GM12874 (cell line): ENCODE data around the gene HLA-DRB1.

Experiments
- CTCF ChIP-seq: IDR thresholded peaks from 2 replicates; pipeline ENCODE4 v1.5.1; 2011; ENCODE audit warnings: low read depth, mild to moderate bottlenecking, control low read depth, low read length, moderate library complexity; ENCODE audit not compliant: insufficient read depth

The HLA-DRB1 gene

GRCh38 chr6:32627249-32627648 is 37.6 kb upstream of the HLA-DRB1 start:
- TF ChIP-seq CTCF, result no peak

GRCh38 chr6:32625137-32625536 is 35.5 kb upstream of the HLA-DRB1 start:
- no peak for TF ChIP-seq CTCF

GRCh38 chr6:32624565-32624964 is 34.9 kb upstream of the HLA-DRB1 start:
- TF ChIP-seq CTCF, result no peak

- TF ChIP-seq CTCF, result no peak
Observed at GRCh38 chr6:32623693-32624092, 34.0 kb upstream of the HLA-DRB1 start.

- TF ChIP-seq CTCF, result peak; percentile 73
Observed at GRCh38 chr6:32622545-32623401, 33.1 kb upstream of the HLA-DRB1 start.

GRCh38 chr6:32621372-32621771 is 31.7 kb upstream of the HLA-DRB1 start:
- TF ChIP-seq CTCF, result no peak

- TF ChIP-seq CTCF, result no peak
Observed at GRCh38 chr6:32617751-32618150, 28.1 kb upstream of the HLA-DRB1 start.
